ENCODE measurements around the gene ELK4. TPM values are rescaled to one million over a fixed set of nuclear protein-coding genes. Genes with fewer than 3 reads are reported as not detected.

ELK4 gene
- total RNA-seq, 1 experiment from 2014 or later = 12.8 TPM

- DNase-seq (ENCODE audit: low spot score) = no peak
Observed at GRCh38 chr1:205595861-205596260, 36.0 kb downstream of the ELK4 start.

- no peak for DNase-seq (ENCODE audit: low spot score)
Observed at GRCh38 chr1:205595435-205595834, 36.4 kb downstream of the ELK4 start.

- no peak for DNase-seq (ENCODE audit: low spot score)
Observed at GRCh38 chr1:205594846-205595245, 37.0 kb downstream of the ELK4 start.

- no peak for DNase-seq (ENCODE audit: low spot score)
Observed at GRCh38 chr1:205593967-205594366, 37.8 kb downstream of the ELK4 start.

GRCh38 chr1:205593532-205593931, 38.3 kb downstream of the ELK4 start:
- no peak for DNase-seq (ENCODE audit: low spot score)

- DNase-seq (ENCODE audit: low spot score) = no peak
Observed at GRCh38 chr1:205592443-205593003, 39.3 kb downstream of the ELK4 start.

GRCh38 chr1:205591522-205592351, 40.1 kb downstream of the ELK4 start:
- peak; percentile 80 for DNase-seq (ENCODE audit: low spot score)

GRCh38 chr1:205590777-205591513, 40.9 kb downstream of the ELK4 start:
- DNase-seq (ENCODE audit: low spot score) = no peak

- no peak for DNase-seq (ENCODE audit: low spot score)
Observed at GRCh38 chr1:205590457-205590768, 41.4 kb downstream of the ELK4 start.

GRCh38 chr1:205589618-205590456, 42.0 kb downstream of the ELK4 start:
- no peak for DNase-seq (ENCODE audit: low spot score)

GRCh38 chr1:205589046-205589445, 42.8 kb downstream of the ELK4 start:
- no peak for DNase-seq (ENCODE audit: low spot score)

GRCh38 chr1:205588636-205589035, 43.2 kb downstream of the ELK4 start:
- peak; percentile 44 for DNase-seq (ENCODE audit: low spot score)

- no peak for DNase-seq (ENCODE audit: low spot score)
Observed at GRCh38 chr1:205587581-205587980, 44.2 kb downstream of the ELK4 start.

- no peak for DNase-seq (ENCODE audit: low spot score)
Observed at GRCh38 chr1:205585835-205586785, 45.7 kb downstream of the ELK4 start.

GRCh38 chr1:205585169-205585834, 46.5 kb downstream of the ELK4 start:
- no peak for DNase-seq (ENCODE audit: low spot score)

GRCh38 chr1:205584732-205585131, 47.1 kb downstream of the ELK4 start:
- no peak for DNase-seq (ENCODE audit: low spot score)

GRCh38 chr1:205583461-205584130, 48.2 kb downstream of the ELK4 start:
- DNase-seq (ENCODE audit: low spot score) = no peak

- DNase-seq (ENCODE audit: low spot score) = no peak
Observed at GRCh38 chr1:205582471-205583291, 49.1 kb downstream of the ELK4 start.

GRCh38 chr1:205582046-205582445, 49.8 kb downstream of the ELK4 start:
- no peak for DNase-seq (ENCODE audit: low spot score)
